ENCODE data around the gene CPN2. TPM values are rescaled to one million over a fixed set of nuclear protein-coding genes. Genes with fewer than 3 reads are reported as not detected.

Gene CPN2
- total RNA-seq, 2 experiments from 2014 or later: not detected

DNA sequence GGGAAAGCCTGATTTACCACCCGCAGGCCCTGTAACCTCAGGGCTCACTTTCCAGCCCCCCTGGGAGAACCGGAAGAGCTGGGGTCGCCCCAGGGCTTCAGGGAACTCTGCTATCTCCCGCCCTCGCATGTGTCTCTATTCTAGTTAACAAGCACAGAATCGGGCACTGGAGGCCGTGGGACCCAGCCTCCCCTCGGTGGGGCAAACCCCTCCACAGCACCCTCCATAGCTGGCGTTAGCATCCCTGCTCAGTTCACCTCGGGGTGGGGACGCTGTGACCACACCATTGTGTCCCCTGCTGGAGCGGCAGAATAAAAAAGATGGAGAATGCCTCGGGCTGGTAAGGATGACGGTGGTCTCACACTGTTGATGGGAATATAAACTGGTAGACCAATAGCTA lies 21.9 kb upstream of the CPN2 start:
- Mint-ChIP-seq H3K4me3 (no peak overlapping the region), H3K27me3 (peaks cover 42% of the 10 kb centered on the region), H3K9me3 (no peaks in the 10 kb centered on the region), H3K4me1 (no peaks in the 10 kb centered on the region), H3K36me3 (no peaks in the 10 kb centered on the region), H3K27ac (no peak overlapping the region)
- DNase-seq: no peak

DNA sequence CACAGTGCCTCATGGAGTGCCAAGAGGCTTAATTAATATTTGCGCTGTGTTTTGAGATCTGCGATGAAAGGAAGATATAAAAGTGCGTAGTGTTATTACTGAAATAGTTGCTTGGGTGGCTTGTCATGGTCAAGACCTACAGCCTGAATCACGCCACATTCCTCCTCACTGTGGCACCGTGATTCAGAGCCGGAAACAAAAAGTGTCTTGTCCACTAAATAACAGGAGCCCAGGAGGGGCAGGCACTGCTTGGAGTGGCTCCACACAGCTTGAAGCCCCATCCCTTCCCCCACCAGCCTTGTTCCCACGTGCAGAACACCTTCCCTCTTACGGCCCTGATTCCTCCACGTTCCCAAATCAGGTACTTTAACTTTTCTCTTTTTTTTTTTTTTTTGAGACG lies 19.6 kb upstream of the CPN2 start:
- Mint-ChIP-seq H3K36me3 (no peaks in the 10 kb centered on the region), H3K27ac (no peak overlapping the region), H3K4me1 (no peaks in the 10 kb centered on the region), H3K27me3 (peaks cover 53% of the 10 kb centered on the region), H3K4me3 (no peak overlapping the region), H3K9me3 (no peaks in the 10 kb centered on the region)
- no peak for DNase-seq

DNA sequence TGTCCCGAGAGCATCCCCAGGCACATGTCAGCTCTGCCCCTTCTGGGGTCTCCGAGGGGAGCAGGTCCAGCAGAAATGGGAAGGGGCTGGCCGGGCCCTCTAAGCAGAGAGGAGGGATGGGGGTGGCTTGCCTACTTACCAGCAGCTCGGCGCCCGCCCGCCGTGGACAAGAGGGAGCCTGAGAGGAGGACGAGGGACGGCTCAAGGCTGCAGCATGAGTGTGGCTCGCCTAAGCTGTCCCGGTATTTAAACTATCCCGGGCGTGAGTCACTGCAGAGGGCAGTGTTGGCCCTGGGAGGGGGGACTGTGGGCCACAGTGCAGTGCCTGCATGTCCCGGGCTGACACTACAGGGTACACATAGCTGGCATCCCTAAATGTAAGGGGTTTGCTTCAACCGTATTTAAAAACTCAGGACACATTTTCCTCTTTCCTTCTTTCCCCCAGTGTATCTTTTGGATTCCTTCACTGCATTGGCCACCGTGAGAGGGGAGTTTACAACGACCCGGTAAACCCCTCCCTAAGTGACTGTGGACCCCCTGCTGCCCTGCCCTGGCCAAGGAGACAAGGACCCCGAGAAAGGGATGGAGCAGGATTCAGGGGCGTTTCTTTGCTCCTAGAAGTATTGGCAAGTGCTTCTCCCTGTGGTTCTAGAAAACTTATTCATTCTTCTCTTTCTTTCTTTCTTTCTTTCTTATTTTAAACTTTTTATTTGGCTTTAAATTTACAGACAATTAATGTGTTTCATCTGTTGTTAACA lies 18.6 kb upstream of the CPN2 start, which contains the start of gene LRRC15:
Gene LRRC15, minus strand, starts transcription at position 222 of the 758 bp plus-strand sequence. CDS start 8,700 bp downstream, outside the sequence.
- no peak within 1 kb of the TSS for H3K4me3 Mint-ChIP-seq
- peaks cover 47% of the 10 kb centered on the region for H3K27me3 Mint-ChIP-seq
- H3K36me3 Mint-ChIP-seq: no peaks in the 10 kb centered on the region
- no peaks in the 10 kb centered on the region for H3K4me1 Mint-ChIP-seq
- DNase-seq: no peak
- no peaks in the 10 kb centered on the region for H3K9me3 Mint-ChIP-seq
- no peak within 1 kb of the TSS for H3K27ac Mint-ChIP-seq

DNA sequence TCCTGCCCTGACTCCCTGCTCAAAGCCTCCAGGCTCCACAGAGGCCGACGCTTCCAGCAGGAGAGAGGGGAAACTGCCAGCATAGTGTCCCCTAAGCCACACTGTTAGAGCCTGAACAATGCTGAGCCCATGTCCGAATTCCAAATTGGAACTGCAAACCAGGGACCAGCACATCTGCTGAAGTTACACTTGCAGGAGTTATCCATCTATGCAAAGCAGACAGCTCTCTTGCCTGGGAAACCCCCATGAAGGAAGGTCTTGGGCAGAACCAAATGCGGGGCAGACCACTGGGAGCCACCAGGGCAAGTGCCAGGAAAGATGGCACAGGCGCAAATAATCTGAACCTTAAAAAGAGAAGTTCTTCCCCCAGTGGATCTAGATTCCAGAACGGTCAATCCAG lies 17.8 kb upstream of the CPN2 start:
- Mint-ChIP-seq H3K9me3 (no peaks in the 10 kb centered on the region), H3K4me1 (no peaks in the 10 kb centered on the region), H3K27ac (no peak overlapping the region), H3K4me3 (no peak overlapping the region), H3K36me3 (no peaks in the 10 kb centered on the region), H3K27me3 (peaks cover 47% of the 10 kb centered on the region)
- no peak for DNase-seq

DNA sequence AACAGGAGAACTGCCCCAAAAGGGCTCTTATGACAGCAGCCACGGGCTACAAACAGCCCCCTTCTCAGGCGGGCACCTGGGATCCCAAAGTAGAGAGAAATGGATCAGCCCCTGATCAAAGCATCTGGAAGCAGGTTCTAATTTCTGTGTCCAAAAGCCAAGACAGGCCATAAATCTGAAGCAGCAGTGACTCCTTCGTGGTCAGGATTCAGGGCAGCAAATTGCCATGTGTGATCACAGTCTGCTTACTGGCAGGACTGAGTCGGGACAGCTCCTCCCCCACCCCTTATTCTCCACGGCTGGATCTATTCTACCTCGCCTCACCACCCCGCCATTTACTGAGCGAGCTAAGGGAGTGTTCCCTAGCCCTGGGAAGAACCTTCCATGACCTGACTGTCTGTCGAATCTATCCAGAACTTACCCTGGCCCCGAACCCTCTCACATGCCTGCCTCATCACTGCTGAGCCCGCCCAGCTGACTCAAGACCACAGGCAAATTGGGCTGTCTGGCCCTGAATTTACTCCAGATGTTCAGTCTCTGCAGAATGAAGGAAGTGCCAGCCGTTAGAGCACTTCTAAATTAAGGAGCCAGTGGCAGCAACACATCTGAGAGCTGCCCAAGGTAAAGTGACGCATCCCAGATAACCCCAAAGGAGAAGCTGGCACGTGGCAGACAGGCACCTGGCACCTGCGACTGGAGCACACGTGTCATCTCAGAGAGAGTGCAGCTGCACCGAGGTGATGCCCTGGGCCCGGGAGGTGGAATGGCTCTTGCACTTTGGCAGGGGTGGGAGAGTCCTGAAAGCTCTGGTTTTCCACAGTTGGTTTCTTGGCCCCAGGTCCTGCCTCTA lies 17.1 kb upstream of the CPN2 start:
- H3K36me3 Mint-ChIP-seq: no peaks in the 10 kb centered on the region
- no peaks in the 10 kb centered on the region for H3K9me3 Mint-ChIP-seq
- H3K4me3 Mint-ChIP-seq: no peak overlapping the region
- no peak for DNase-seq
- H3K4me1 Mint-ChIP-seq: no peaks in the 10 kb centered on the region
- H3K27me3 Mint-ChIP-seq: peaks cover 47% of the 10 kb centered on the region
- no peak overlapping the region for H3K27ac Mint-ChIP-seq

DNA sequence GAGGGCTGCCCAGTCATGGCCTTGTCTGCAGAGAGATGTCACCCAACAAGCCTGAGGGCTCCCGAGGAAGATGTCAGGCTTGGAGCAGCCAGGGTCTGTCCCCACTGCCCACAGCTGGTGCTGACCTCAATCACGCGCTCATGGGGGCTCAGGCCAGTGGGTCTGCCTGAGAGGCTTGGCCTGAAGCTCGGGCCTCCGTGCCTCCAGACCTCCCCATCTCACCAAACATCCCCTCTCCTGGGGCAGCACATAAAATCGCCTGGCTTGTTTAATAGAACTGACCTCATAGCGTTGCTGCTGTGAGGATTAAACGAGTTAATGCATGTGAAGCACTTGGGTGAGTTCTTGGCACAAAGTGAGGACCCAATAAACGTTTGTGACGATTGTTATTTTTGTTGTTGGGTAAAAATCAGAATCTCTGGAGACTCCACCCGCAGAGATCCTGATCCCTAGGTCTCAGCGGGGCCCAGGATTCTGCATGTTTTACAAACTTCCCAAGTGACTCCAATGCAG lies 14.9 kb upstream of the CPN2 start:
- H3K4me3 Mint-ChIP-seq: no peak overlapping the region
- no peaks in the 10 kb centered on the region for H3K4me1 Mint-ChIP-seq
- DNase-seq: no peak
- H3K27ac Mint-ChIP-seq: no peak overlapping the region
- H3K27me3 Mint-ChIP-seq: peaks cover 41% of the 10 kb centered on the region
- no peaks in the 10 kb centered on the region for H3K9me3 Mint-ChIP-seq
- no peaks in the 10 kb centered on the region for H3K36me3 Mint-ChIP-seq

DNA sequence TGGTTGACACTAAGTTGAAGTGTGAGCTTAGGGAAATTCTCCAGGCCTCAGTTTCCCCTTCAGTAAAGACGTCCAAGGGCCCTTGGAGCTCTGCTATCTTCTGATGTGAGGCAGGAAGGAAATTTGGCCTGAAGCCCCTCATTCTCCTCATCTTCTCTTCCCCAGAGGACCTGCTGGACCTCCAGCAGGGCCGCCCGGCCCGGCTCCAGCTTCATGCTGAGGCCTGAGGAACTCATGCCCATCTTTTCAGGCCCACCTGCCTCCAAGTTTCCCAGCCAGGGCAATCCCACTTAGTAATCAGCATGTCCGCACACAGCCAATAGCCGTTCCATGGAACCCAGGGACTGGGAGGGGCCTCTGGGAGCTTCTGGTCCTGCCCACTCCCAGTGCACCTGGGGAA lies 14.4 kb upstream of the CPN2 start:
- Mint-ChIP-seq H3K4me3 (no peak overlapping the region), H3K27ac (no peak overlapping the region), H3K4me1 (no peaks in the 10 kb centered on the region), H3K9me3 (no peaks in the 10 kb centered on the region), H3K27me3 (peaks cover 36% of the 10 kb centered on the region), H3K36me3 (no peaks in the 10 kb centered on the region)
- DNase-seq: no peak

DNA sequence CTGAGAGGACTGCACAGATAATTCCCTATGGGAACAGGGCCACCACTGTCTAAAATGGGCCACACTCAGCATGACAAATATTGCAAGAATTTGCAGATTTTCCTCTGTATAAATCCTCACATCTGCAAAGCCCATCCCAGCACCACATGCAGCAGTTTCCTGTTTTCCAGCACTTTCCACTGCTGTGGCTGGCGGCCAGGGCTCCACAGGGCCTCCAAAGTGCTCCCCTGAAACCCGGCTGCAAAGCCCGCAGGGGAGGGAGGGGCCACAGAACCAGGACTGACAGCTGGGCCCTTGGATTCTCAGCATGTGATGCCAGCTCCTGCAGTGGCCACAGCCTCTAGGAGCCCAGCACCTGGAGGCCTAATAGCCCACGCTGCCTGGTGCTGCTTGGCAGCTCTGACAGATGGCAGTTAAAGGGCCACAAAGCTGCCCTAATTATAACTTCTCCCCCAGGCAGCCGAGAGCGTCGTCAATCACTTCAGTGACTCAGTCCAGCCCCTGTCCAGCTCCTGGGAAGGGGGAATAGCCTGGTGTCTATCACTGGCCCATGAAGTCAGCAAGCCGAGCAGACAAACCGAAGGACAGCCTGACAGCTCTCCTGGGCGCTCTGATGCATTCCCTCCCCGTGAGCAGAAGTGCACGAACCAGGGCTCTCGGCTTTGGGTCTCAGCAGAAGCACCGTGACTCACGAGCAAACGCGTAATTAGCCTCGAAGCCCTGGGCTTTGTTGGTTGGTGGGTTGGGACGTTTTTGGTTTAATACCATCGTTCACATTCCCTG lies 13.7 kb upstream of the CPN2 start:
- Mint-ChIP-seq H3K27ac (no peak overlapping the region), H3K27me3 (peaks cover 29% of the 10 kb centered on the region), H3K36me3 (no peaks in the 10 kb centered on the region), H3K9me3 (no peaks in the 10 kb centered on the region), H3K4me1 (no peaks in the 10 kb centered on the region), H3K4me3 (no peak overlapping the region)
- no peak for DNase-seq

DNA sequence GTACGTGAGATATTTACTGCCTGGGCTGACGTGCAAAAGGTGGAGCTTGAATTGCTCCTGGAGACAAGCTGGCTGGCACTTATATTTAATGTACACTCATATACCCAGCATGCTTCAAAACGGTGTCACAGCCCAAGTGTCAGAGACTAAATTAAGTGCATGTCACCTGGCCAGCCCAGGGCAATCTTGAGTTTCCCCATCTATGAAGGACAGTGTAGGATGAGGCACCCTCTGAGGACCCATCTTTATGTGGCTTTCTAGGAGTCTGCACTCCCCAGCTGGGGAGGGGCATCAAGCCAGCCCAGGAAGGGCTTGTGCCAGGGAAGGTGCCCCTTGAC lies 13.2 kb upstream of the CPN2 start:
- Mint-ChIP-seq H3K27ac (no peak overlapping the region), H3K9me3 (no peaks in the 10 kb centered on the region), H3K4me3 (no peak overlapping the region), H3K36me3 (no peaks in the 10 kb centered on the region), H3K4me1 (no peaks in the 10 kb centered on the region), H3K27me3 (peaks cover 24% of the 10 kb centered on the region)
- no peak for DNase-seq

DNA sequence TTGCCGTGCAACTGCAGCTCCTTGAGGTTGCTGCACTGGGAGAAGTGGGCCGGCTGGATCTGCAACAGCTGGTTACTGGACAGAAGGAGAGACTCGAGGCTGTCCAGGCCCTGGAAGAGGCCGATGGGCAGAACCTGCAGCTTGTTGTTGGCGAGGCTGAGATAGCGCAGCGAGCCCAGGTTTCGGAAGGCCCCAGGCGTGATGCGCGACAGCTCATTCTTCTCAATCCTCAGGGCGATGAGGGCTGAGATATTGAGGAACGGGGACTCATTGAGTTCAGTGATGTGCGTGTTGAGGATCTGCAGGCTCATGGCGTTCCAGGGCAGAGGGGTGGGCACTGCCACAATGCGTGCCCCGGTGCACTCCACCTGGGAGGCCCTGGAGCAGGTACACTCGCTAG lies 9.4 kb upstream of the CPN2 start:
- Mint-ChIP-seq H3K36me3 (no peaks in the 10 kb centered on the region), H3K4me3 (no peak overlapping the region), H3K9me3 (no peaks in the 10 kb centered on the region), H3K27me3 (no peaks in the 10 kb centered on the region), H3K27ac (no peak overlapping the region), H3K4me1 (no peaks in the 10 kb centered on the region)
- no peak for DNase-seq

DNA sequence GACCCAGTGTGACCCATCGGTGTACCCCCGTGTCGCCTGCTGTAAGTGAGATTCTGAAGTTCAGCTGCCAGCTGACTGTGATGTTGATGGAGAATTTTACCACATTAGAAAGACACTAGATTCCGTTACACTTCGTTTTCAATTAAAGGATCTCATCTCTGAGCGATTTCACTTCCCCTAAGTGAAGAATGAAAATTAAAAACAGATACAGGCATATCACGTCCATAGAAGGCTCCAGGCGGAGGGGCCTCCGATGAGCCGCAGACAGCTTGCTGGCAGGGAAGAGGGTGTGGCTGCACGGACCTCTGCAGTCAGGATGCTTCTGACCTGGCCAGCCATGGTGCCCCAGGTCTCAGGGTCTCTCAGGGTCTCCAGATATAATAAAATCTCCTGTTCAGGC lies 6.6 kb upstream of the CPN2 start:
- no peak for DNase-seq
- no peaks in the 10 kb centered on the region for H3K36me3 Mint-ChIP-seq
- no peak overlapping the region for H3K4me3 Mint-ChIP-seq
- no peak overlapping the region for H3K27ac Mint-ChIP-seq
- no peaks in the 10 kb centered on the region for H3K9me3 Mint-ChIP-seq
- H3K27me3 Mint-ChIP-seq: no peaks in the 10 kb centered on the region
- no peaks in the 10 kb centered on the region for H3K4me1 Mint-ChIP-seq

DNA sequence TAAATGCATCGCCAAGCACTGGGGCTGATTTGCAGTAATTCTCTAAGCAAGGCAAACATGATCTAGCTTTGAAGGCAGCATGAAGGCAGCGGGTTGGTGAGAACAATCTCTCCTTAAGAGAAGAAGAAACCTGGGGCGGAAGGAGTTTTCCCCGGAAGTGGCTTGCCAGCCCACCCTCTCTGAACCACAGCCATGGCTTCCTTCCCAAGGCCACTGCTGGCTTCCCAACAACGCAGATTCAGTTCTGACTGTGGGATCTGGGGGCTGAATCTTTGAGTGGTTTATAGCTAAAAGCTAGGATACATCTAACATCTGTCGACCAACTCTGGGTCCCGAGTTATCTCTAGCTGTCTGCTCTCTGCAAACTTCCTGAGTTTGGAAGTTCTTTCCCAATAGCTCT lies 4.3 kb upstream of the CPN2 start:
- no peaks in the 10 kb centered on the region for H3K9me3 Mint-ChIP-seq
- no peak for DNase-seq
- H3K27me3 Mint-ChIP-seq: no peaks in the 10 kb centered on the region
- no peak overlapping the region for H3K27ac Mint-ChIP-seq
- no peaks in the 10 kb centered on the region for H3K36me3 Mint-ChIP-seq
- no peaks in the 10 kb centered on the region for H3K4me1 Mint-ChIP-seq
- no peak overlapping the region for H3K4me3 Mint-ChIP-seq

DNA sequence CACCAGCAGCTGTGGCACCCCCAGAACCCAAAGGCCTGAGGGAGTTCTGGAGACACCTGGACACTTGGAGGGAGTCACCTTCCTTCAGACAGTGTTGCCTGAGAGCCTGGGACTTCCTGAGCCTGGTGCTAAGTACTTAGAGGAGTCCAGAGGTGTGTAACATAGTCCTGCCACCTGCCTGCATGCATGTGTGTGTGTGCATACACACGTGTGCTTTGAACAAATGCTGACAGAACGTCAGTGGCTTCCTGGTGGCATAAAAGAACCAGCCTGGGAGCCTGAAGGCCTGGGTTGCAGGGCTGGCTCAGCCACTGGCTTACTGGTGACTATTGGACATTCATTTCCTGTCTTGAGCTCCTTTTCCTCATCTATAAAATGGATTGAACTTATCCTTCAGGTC lies 3.2 kb upstream of the CPN2 start:
- Mint-ChIP-seq H3K27ac (no peak overlapping the region), H3K4me1 (no peaks in the 10 kb centered on the region), H3K4me3 (no peak overlapping the region), H3K27me3 (no peaks in the 10 kb centered on the region), H3K36me3 (no peaks in the 10 kb centered on the region), H3K9me3 (no peaks in the 10 kb centered on the region)
- no peak for DNase-seq

DNA sequence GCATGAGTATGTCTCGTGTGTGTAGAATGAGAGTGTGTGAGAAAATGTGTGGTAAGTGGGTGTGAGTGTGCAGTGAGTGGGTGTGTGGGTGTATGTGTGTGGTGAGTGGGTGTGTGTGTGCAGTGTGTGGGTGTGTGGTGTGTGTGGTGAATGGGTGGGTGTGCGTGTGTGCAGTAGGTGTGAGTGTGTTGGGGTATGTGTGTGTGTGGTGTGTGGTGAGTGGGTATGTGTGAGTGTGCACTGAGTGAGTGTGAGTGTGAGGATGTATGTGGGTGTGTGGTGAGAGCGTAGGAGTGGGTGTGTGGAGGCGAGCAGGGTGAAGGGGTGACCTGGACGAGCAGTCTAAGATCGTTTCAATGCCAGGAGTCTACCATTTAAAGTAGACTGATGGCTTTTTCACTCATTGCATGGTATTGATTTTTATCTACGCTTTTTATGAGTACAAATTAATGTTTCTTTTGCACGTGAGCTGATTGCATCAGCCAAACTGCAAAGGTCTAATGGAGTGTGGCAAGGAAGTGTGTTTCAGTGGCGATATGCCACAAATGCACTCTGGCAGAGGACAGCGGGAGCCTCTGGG lies 1.6 kb upstream of the CPN2 start:
- Mint-ChIP-seq H3K9me3 (no peaks in the 10 kb centered on the region), H3K27ac (no peak overlapping the region), H3K4me1 (no peaks in the 10 kb centered on the region), H3K27me3 (no peaks in the 10 kb centered on the region), H3K36me3 (no peaks in the 10 kb centered on the region), H3K4me3 (no peak overlapping the region)
- DNase-seq: no peak
